ENCODE results near the gene ANKMY2.

- TF ChIP-seq CTCF (IDR thresholded peaks at IDR 0.05): no peak
- TF ChIP-seq POLR2A (IDR thresholded peaks at IDR 0.05): no peak
These were observed 24.0 kb upstream of the ANKMY2 start for GRCh38 chr7:16669581-16669980.

All from ovary (tissue), 3 donors.